Osteoblast (primary cell): ENCODE results near the gene IRF8. TPM values are rescaled to one million over a fixed set of nuclear protein-coding genes. Genes with fewer than 3 reads are reported as not detected.

Source experiments
- DNase-seq: peaks from one replicate; pipeline ENCODE4 v3.0.0; 2011; ENCODE audit warnings: low spot score, mixed read lengths; ENCODE audit not compliant: insufficient read length; ENCODE audit errors: missing footprints
- H2AFZ ChIP-seq: 2 replicates; pipeline ENCODE4 v1.6.0; 2011; ENCODE audit warnings: mild to moderate bottlenecking, low read length
- H3K27ac ChIP-seq: 2 replicates; pipeline ENCODE4 v1.5.1; 2011; ENCODE audit warnings: mild to moderate bottlenecking, low read depth, low read length, moderate library complexity
- H3K27me3 ChIP-seq: 2 replicates; pipeline ENCODE4 v1.6.0; 2012; ENCODE audit warnings: mild to moderate bottlenecking, control low read depth, inconsistent platforms, low read length, moderate library complexity; ENCODE audit not compliant: insufficient read depth
- H3K36me3 ChIP-seq: 2 replicates; pipeline ENCODE4 v1.5.1; 2011; ENCODE audit warnings: mild to moderate bottlenecking, low read length, control low read depth, moderate library complexity; ENCODE audit not compliant: insufficient read depth
- H3K4me1 ChIP-seq: 2 replicates; pipeline ENCODE4 v1.5.1; 2011; ENCODE audit warnings: mild to moderate bottlenecking, low read length, control low read depth, moderate library complexity; ENCODE audit not compliant: insufficient read depth
- H3K4me2 ChIP-seq: 2 replicates; pipeline ENCODE4 v1.6.0; 2011; ENCODE audit warnings: mild to moderate bottlenecking, low read length; ENCODE audit not compliant: insufficient read depth
- H3K4me3 ChIP-seq: fragments of 200-600 bp; sonication (generic); 3 replicates; pipeline ENCODE4 v1.5.1; 2012; ENCODE audit warnings: mild to moderate bottlenecking, low read length, inconsistent platforms; ENCODE audit not compliant: insufficient read depth
- H3K79me2 ChIP-seq: 2 replicates; pipeline ENCODE4 v1.6.0; 2012; ENCODE audit warnings: mild to moderate bottlenecking, low read length, control low read depth, inconsistent platforms; ENCODE audit not compliant: insufficient read depth
- H3K9me3 ChIP-seq: 2 replicates; pipeline ENCODE4 v1.5.1; 2011; ENCODE audit warnings: low read depth, low read length, control low read depth
- H4K20me1 ChIP-seq: 2 replicates; pipeline ENCODE4 v1.6.0; 2012; ENCODE audit warnings: mild to moderate bottlenecking, low read length, control low read depth; ENCODE audit not compliant: insufficient read depth
- CTCF ChIP-seq: IDR thresholded peaks from 2 replicates; pipeline ENCODE4 v1.5.1; 2011; ENCODE audit warnings: mild to moderate bottlenecking, low read depth, low read length, moderate library complexity; ENCODE audit errors: extremely low read depth
- total RNA-seq: library from RNA; depleted of rRNA; stranded (reverse); fragments of >200 nt; gene quantifications from 2 replicates; pipeline ENCODE4 v1.2.3, GENCODE V29; 2012

The IRF8 gene
- total RNA-seq, 1 donor = 0.36 TPM

- peak overlapping the region; percentile 56 for H3K4me2 ChIP-seq
- H3K36me3 ChIP-seq = no peaks in the 10 kb centered on the region
- no peak overlapping the region for H3K4me3 ChIP-seq
- no peak for TF ChIP-seq CTCF
- peaks cover 11% of the 10 kb centered on the region for H3K4me1 ChIP-seq
- H3K79me2 ChIP-seq = no peaks in the 10 kb centered on the region
- no peak overlapping the region for H3K27ac ChIP-seq
- H2AFZ ChIP-seq = no peak overlapping the region
- H3K27me3 ChIP-seq = peaks cover 25% of the 10 kb centered on the region
- no peaks in the 10 kb centered on the region for H3K9me3 ChIP-seq
- no peak for DNase-seq
- H4K20me1 ChIP-seq = no peaks in the 10 kb centered on the region
These were observed 10.3 kb upstream of the IRF8 start for GRCh38 chr16:85888405-85889331.

DNA sequence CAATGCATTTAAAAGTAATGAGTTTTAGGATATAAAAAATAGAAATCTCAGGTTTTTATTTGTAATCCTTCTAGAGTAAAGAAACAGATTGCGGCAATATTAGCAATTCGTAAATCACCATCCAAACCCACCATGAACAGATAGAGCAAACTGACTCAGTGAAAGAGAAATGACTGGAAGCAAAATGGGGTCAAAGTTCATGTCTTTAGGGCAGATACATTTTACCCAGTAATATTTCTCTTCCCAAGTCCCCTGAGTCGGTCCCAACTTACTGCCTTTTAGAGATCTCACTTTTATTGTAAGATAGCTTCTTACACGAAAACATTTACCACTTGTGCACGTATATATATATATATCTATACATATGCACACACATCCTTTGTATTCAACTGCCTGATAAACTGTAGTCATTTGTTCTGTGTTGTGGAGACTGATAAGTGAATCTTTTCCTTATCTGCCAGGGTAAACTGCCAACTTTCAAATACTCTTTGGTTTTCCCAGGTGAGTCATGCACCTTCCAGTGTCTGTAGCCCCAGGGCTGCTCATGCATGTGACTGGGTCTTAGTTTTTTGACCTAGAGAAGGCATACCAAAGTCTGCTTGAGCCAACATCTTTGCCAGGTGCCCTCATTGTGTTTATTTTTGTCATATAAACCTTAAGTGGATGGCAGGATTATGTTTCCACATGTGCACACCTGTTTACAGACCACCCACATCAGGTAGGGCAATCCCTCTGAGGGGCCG is 7.8 kb upstream of the IRF8 start:
- Histone ChIP-seq H2AFZ (no peak overlapping the region), H3K79me2 (no peaks in the 10 kb centered on the region), H4K20me1 (no peaks in the 10 kb centered on the region), H3K9me3 (no peaks in the 10 kb centered on the region), H3K4me3 (no peak overlapping the region), H3K27ac (no peak overlapping the region), H3K36me3 (no peaks in the 10 kb centered on the region), H3K4me2 (no peak overlapping the region), H3K4me1 (peaks cover 11% of the 10 kb centered on the region), H3K27me3 (peaks cover 26% of the 10 kb centered on the region)
- no peak for DNase-seq
- TF ChIP-seq CTCF = no peak

GRCh38 chr16:85891776-85892166 is 7.2 kb upstream of the IRF8 start:
- H4K20me1 ChIP-seq = no peaks in the 10 kb centered on the region
- no peak overlapping the region for H2AFZ ChIP-seq
- H3K9me3 ChIP-seq = no peaks in the 10 kb centered on the region
- no peaks in the 10 kb centered on the region for H3K79me2 ChIP-seq
- H3K4me2 ChIP-seq = no peak overlapping the region
- H3K4me1 ChIP-seq = peaks cover 11% of the 10 kb centered on the region
- no peak for DNase-seq
- peaks cover 28% of the 10 kb centered on the region for H3K27me3 ChIP-seq
- H3K4me3 ChIP-seq = no peak overlapping the region
- no peak for TF ChIP-seq CTCF
- no peak overlapping the region for H3K27ac ChIP-seq
- no peaks in the 10 kb centered on the region for H3K36me3 ChIP-seq

GRCh38 chr16:85892760-85893159 is 6.2 kb upstream of the IRF8 start:
- Histone ChIP-seq H3K9me3 (no peaks in the 10 kb centered on the region), H3K4me2 (no peak overlapping the region), H3K79me2 (no peaks in the 10 kb centered on the region), H3K4me1 (peaks cover 11% of the 10 kb centered on the region), H3K4me3 (no peak overlapping the region), H3K27ac (no peak overlapping the region), H3K27me3 (peaks cover 33% of the 10 kb centered on the region), H2AFZ (no peak overlapping the region), H3K36me3 (no peaks in the 10 kb centered on the region), H4K20me1 (no peaks in the 10 kb centered on the region)
- no peak for DNase-seq
- no peak for TF ChIP-seq CTCF
